ENCODE results near the gene MAPK6.

MAPK6 gene

GRCh38 chr15:52107238-52107637 is 88.2 kb downstream of the MAPK6 start:
- DNase-seq = no peak

- no peak for DNase-seq
These were observed 90.8 kb downstream of the MAPK6 start for GRCh38 chr15:52109559-52110451.

GRCh38 chr15:52111517-52112202 is 92.6 kb downstream of the MAPK6 start:
- no peak for DNase-seq

- peak; percentile 44 to 51 for DNase-seq
These were observed 93.3 kb downstream of the MAPK6 start for GRCh38 chr15:52112203-52112750.

- no peak for DNase-seq
These were observed 94.2 kb downstream of the MAPK6 start for GRCh38 chr15:52113235-52113634.

GRCh38 chr15:52113708-52114107 is 94.7 kb downstream of the MAPK6 start:
- no peak for DNase-seq

GRCh38 chr15:52114261-52115055 is 95.4 kb downstream of the MAPK6 start:
- no peak for DNase-seq

- DNase-seq = no peak
These were observed 96.8 kb downstream of the MAPK6 start for GRCh38 chr15:52115598-52116427.
